ENCODE results near the gene USHBP1.

- no peak for TF ChIP-seq POLR2A (IDR thresholded peaks at IDR 0.05; ENCODE audit: extremely low read depth, insufficient read length)
- TF ChIP-seq CTCF (IDR thresholded peaks at IDR 0.05; ENCODE audit: low read depth, low read length), result no peak
- no peak for TF ChIP-seq MYC (IDR thresholded peaks at IDR 0.05; ENCODE audit: low read depth, low read length)
- TF ChIP-seq, protein P1, sequence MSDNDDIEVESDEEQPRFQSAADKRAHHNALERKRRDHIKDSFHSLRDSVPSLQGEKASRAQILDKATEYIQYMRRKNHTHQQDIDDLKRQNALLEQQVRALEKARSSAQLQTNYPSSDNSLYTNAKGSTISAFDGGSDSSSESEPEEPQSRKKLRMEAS (IDR thresholded peaks at IDR 0.05; ENCODE audit: low read depth, low read length), result no peak
Measured at GRCh38 chr19:17266589-17266974, 2.0 kb upstream of the USHBP1 start.

Measured in NB4 (cell line).